GM21619 (cell line): Measurements from ENCODE around the gene ATP1A3.
"Not testable (repeated sequence)": the region's sequence is repeated elsewhere in the genome, so short reads cannot be mapped to it uniquely, and the experiment has no call there.

ENCODE experiments used
- ATAC-seq: cut with Tn5 transposase; IDR thresholded peaks from one replicate; pipeline ENCODE4 v1.9.1; 2021; ENCODE audit not compliant: unreplicated experiment

Gene ATP1A3

GRCh38 chr19:41993612-41994483 lies at the start of gene ATP1A3:
ATP1A3 (minus strand) TSS chr19:41994230; CDS start chr19:41994076, 154 bp downstream.
- no peak for ATAC-seq

- no peak for ATAC-seq
Observed at GRCh38 chr19:42042455-42043170, 48.6 kb upstream of the ATP1A3 start.

GRCh38 chr19:42040491-42040890 lies 46.5 kb upstream of the ATP1A3 start:
- ATAC-seq = not testable (repeated sequence)

- ATAC-seq = no peak
Observed at GRCh38 chr19:42040031-42040430, 46.0 kb upstream of the ATP1A3 start.

GRCh38 chr19:42038666-42039065 lies 44.6 kb upstream of the ATP1A3 start:
- no peak for ATAC-seq

- no peak for ATAC-seq
Observed at GRCh38 chr19:42037649-42038048, 43.6 kb upstream of the ATP1A3 start.

- not testable (repeated sequence) for ATAC-seq
Observed at GRCh38 chr19:42034640-42035391, 40.8 kb upstream of the ATP1A3 start.

- ATAC-seq = no peak
Observed at GRCh38 chr19:42033413-42033812, 39.4 kb upstream of the ATP1A3 start.

- ATAC-seq = no peak
Observed at GRCh38 chr19:42032431-42032830, 38.4 kb upstream of the ATP1A3 start.

- ATAC-seq = no peak
Observed at GRCh38 chr19:42030645-42031440, 36.8 kb upstream of the ATP1A3 start.

GRCh38 chr19:42028304-42029216 lies 34.5 kb upstream of the ATP1A3 start:
- ATAC-seq = no peak

GRCh38 chr19:42024622-42025111 lies 30.6 kb upstream of the ATP1A3 start:
- no peak for ATAC-seq

- ATAC-seq = no peak
Observed at GRCh38 chr19:42023943-42024260, 29.9 kb upstream of the ATP1A3 start.

GRCh38 chr19:42023121-42023942 lies 29.3 kb upstream of the ATP1A3 start:
- ATAC-seq = no peak

- ATAC-seq = no peak
Observed at GRCh38 chr19:42022616-42023015, 28.6 kb upstream of the ATP1A3 start.

GRCh38 chr19:42021185-42021584 lies 27.2 kb upstream of the ATP1A3 start:
- ATAC-seq = no peak

- no peak for ATAC-seq
Observed at GRCh38 chr19:42018503-42019193, 24.6 kb upstream of the ATP1A3 start.

GRCh38 chr19:42017040-42017439 lies 23.0 kb upstream of the ATP1A3 start:
- ATAC-seq = no peak
